Fibroblast of peridontal ligament (primary cell): ENCODE results near the gene DRICH1.
"Not testable (repeated sequence)": the region's sequence is repeated elsewhere in the genome, so short reads cannot be mapped to it uniquely, and the experiment has no call there.

Experiments
- DNase-seq: peaks from one replicate; pipeline ENCODE4 v3.0.0-alpha.2; 2010; ENCODE audit errors: extremely low read depth

DRICH1 gene

GRCh38 chr22:23649071-23649501, 17.0 kb upstream of the DRICH1 start:
- DNase-seq: no peak

GRCh38 chr22:23646526-23646925, 14.4 kb upstream of the DRICH1 start:
- not testable (repeated sequence) for DNase-seq

GRCh38 chr22:23640206-23640605, 8.1 kb upstream of the DRICH1 start:
- not testable (repeated sequence) for DNase-seq

GRCh38 chr22:23639661-23640060, 7.5 kb upstream of the DRICH1 start:
- DNase-seq: no peak

- no peak for DNase-seq
Observed at GRCh38 chr22:23638611-23639010, 6.5 kb upstream of the DRICH1 start.

- not testable (repeated sequence) for DNase-seq
Observed at GRCh38 chr22:23635291-23635690, 3.2 kb upstream of the DRICH1 start.

GRCh38 chr22:23628056-23628743, 3.9 kb downstream of the DRICH1 start:
- not testable (repeated sequence) for DNase-seq

- peak; percentile 58 for DNase-seq
Observed at GRCh38 chr22:23627401-23628055, 4.6 kb downstream of the DRICH1 start.

- DNase-seq: no peak
Observed at GRCh38 chr22:23626286-23626975, 5.7 kb downstream of the DRICH1 start.

- DNase-seq: peak; percentile 44
Observed at GRCh38 chr22:23622634-23623033, 9.5 kb downstream of the DRICH1 start.

GRCh38 chr22:23621916-23622315, 10.2 kb downstream of the DRICH1 start:
- DNase-seq: not testable (repeated sequence)

GRCh38 chr22:23621082-23621780, 10.9 kb downstream of the DRICH1 start:
- DNase-seq: no peak

GRCh38 chr22:23613193-23613972, 18.7 kb downstream of the DRICH1 start:
- no peak for DNase-seq

GRCh38 chr22:23609983-23610781, 21.9 kb downstream of the DRICH1 start:
- no peak for DNase-seq

GRCh38 chr22:23608583-23608982, 23.5 kb downstream of the DRICH1 start:
- peak; percentile 9 for DNase-seq

GRCh38 chr22:23606204-23607131, 25.7 kb downstream of the DRICH1 start:
- DNase-seq: no peak

GRCh38 chr22:23604939-23605712, 27.0 kb downstream of the DRICH1 start:
- DNase-seq: no peak

GRCh38 chr22:23603266-23603665, 28.9 kb downstream of the DRICH1 start:
- no peak for DNase-seq
